H1 (cell line): ENCODE measurements around the gene S100A14. TPM values are rescaled to one million over a fixed set of nuclear protein-coding genes. Genes with fewer than 3 reads are reported as not detected.

Experiments
- CTCF ChIA-PET: fragments of 300-600 bp; sonication (Branson Sonifier 250); formaldehyde crosslinking; loops from one replicate; lab custom pipeline; 2021; ENCODE audit not compliant: partially characterized antibody; lab: Charles Lee
- POLR2A ChIA-PET: fragments of 300-600 bp; sonication (Branson Sonifier 250); formaldehyde crosslinking; loops from one replicate; lab custom pipeline; 2021; ENCODE audit warnings: inconsistent platforms; ENCODE audit not compliant: partially characterized antibody; lab: Charles Lee
- DNase-seq, 2 experiments: peaks; one replicate each; pipeline versions ENCODE4 v3.0.0 to v3.0.0-alpha.2; 2010 to 2022; ENCODE audit warnings: low spot score in 2 of 2, low read depth in 1 of 2, mixed read lengths in 1 of 2
- FAIRE-seq: peaks from 2 replicates; lab custom pipeline; 2011; peaks lifted over from hg19 to GRCh38; lab: Jason Lieb, UNC
- H2AFZ ChIP-seq: 2 replicates; pipeline ENCODE4 v1.8.1; 2012; ENCODE audit warnings: low read length, inconsistent platforms
- H2AK5ac ChIP-seq: 2 replicates; pipeline ENCODE4 v1.6.1; 2013; ENCODE audit warnings: low read depth, low read length
- H2BK120ac ChIP-seq: replicated peaks from 2 replicates; pipeline ENCODE3; 2013; ENCODE audit warnings: low read depth, low read length, inconsistent platforms
- H2BK12ac ChIP-seq: 2 replicates; pipeline ENCODE4 v1.6.1; 2013; ENCODE audit warnings: low read depth, low read length
- H2BK15ac ChIP-seq: 2 replicates; pipeline ENCODE4 v1.6.1; 2013; ENCODE audit warnings: low read length
- H2BK20ac ChIP-seq: 2 replicates; pipeline ENCODE4 v1.6.1; 2013; ENCODE audit warnings: low read length
- H2BK5ac ChIP-seq: 2 replicates; pipeline ENCODE4 v1.6.1; 2013; ENCODE audit warnings: low read depth, low read length
- H3K14ac ChIP-seq: 2 replicates; pipeline ENCODE4 v1.6.1; 2013; ENCODE audit warnings: inconsistent platforms; ENCODE audit not compliant: insufficient read length
- H3K18ac ChIP-seq: 2 replicates; pipeline ENCODE4 v1.6.1; 2013; ENCODE audit warnings: low read length; ENCODE audit errors: extremely low read depth
- H3K23ac ChIP-seq: 2 replicates; pipeline ENCODE4 v1.6.1; 2013; ENCODE audit warnings: inconsistent platforms; ENCODE audit not compliant: insufficient read length
- H3K23me2 ChIP-seq: 2 replicates; pipeline ENCODE4 v1.6.1; 2013; ENCODE audit warnings: low read depth, low read length
- H3K27ac ChIP-seq: 2 replicates; pipeline ENCODE4 v1.6.1; 2011; ENCODE audit warnings: low read depth, low read length, inconsistent platforms
- H3K27me3 ChIP-seq, 4 experiments: replicated peaks in 1 of 4; 1 replicate in 1 of 4; 2 replicates in 3 of 4; pipeline versions ENCODE4 v1.6.1 to v1.8.1; 2011 to 2013; ENCODE audit warnings: low read length in 3 of 4, mild to moderate bottlenecking in 3 of 4, inconsistent platforms in 2 of 4, mixed read lengths in 2 of 4, moderate library complexity in 1 of 4; ENCODE audit not compliant: control insufficient read depth in 3 of 4, insufficient read depth in 3 of 4; ENCODE audit errors: extremely low read depth in 1 of 4
- H3K36me3 ChIP-seq, 4 experiments: 2 replicates each; pipeline versions ENCODE4 v1.6.1 to v1.8.1; 2011 to 2013; ENCODE audit warnings: mild to moderate bottlenecking in 4 of 4, low read length in 3 of 4, moderate library complexity in 2 of 4, control low read depth in 1 of 4, inconsistent platforms in 1 of 4; ENCODE audit not compliant: insufficient read depth in 4 of 4, control insufficient read depth in 2 of 4
- H3K4ac ChIP-seq: replicated peaks from 2 replicates; pipeline ENCODE3; 2013; ENCODE audit warnings: low read length, low read depth, mixed read lengths, inconsistent platforms; ENCODE audit not compliant: insufficient read length
- H3K4me1 ChIP-seq, 4 experiments: replicated peaks in 1 of 4; 1 replicate in 1 of 4; 2 replicates in 3 of 4; pipeline versions ENCODE4 v1.6.1 to v1.8.1; 2011 to 2013; ENCODE audit warnings: low read length in 3 of 4, inconsistent platforms in 2 of 4, mixed read lengths in 1 of 4; ENCODE audit not compliant: insufficient read depth in 4 of 4, control insufficient read depth in 3 of 4
- H3K4me2 ChIP-seq, 2 experiments: 2 replicates each; pipeline versions ENCODE4 v1.6.1 to v1.8.1; 2011 to 2013; ENCODE audit warnings: low read depth in 2 of 2, low read length in 2 of 2, control low read depth in 1 of 2, inconsistent platforms in 1 of 2, mild to moderate bottlenecking in 1 of 2; ENCODE audit not compliant: insufficient read depth in 1 of 2
- H3K4me3 ChIP-seq, 4 experiments: fragments of 200-600, 300-600 bp in 1 of 4; sonication (generic), shearing (Covaris generic), sonication (Bioruptor Twin) in 1 of 4; 2 replicates each; pipeline versions ENCODE4 v1.5.1 to v1.8.1; 2011 to 2016; ENCODE audit warnings: low read length in 4 of 4, low read depth in 3 of 4, control low read depth in 2 of 4, inconsistent platforms in 2 of 4, mild to moderate bottlenecking in 2 of 4, mixed read lengths in 1 of 4, moderate library complexity in 1 of 4; ENCODE audit not compliant: insufficient read depth in 2 of 4; ENCODE audit errors: extremely low read depth in 1 of 4
- H3K56ac ChIP-seq: replicated peaks from 2 replicates; pipeline ENCODE3; 2013; ENCODE audit warnings: low read depth, mild to moderate bottlenecking, mixed read lengths, low read length, inconsistent platforms; ENCODE audit not compliant: insufficient read length
- H3K79me1 ChIP-seq: 2 replicates; pipeline ENCODE4 v1.6.1; 2013; ENCODE audit warnings: low read depth, low read length, control low read depth
- H3K79me2 ChIP-seq, 2 experiments: 2 replicates each; pipeline versions ENCODE4 v1.6.1 to v1.8.1; 2012 to 2013; ENCODE audit warnings: low read length in 2 of 2, mild to moderate bottlenecking in 2 of 2, inconsistent platforms in 1 of 2; ENCODE audit not compliant: insufficient read depth in 2 of 2, control insufficient read depth in 1 of 2
- H3K9ac ChIP-seq, 4 experiments: replicated peaks in 1 of 4; 1 replicate in 1 of 4; 2 replicates in 3 of 4; pipeline versions ENCODE4 v1.6.1 to v1.8.1; 2011 to 2013; ENCODE audit warnings: low read depth in 3 of 4, low read length in 3 of 4, control low read depth in 2 of 4, mild to moderate bottlenecking in 2 of 4, moderate library complexity in 2 of 4, inconsistent platforms in 1 of 4; ENCODE audit errors: extremely low read depth in 1 of 4
- H3K9me3 ChIP-seq, 2 experiments: 2 replicates each; pipeline versions ENCODE4 v1.6.1 to v1.8.1; 2012 to 2013; ENCODE audit warnings: mild to moderate bottlenecking in 2 of 2, moderate library complexity in 2 of 2, control low read depth in 1 of 2, inconsistent platforms in 1 of 2, low read depth in 1 of 2, low read length in 1 of 2, mixed read lengths in 1 of 2; ENCODE audit not compliant: insufficient read depth in 2 of 2
- H4K20me1 ChIP-seq, 2 experiments: replicated peaks in 1 of 2; 2 replicates each; pipeline versions ENCODE3 to v1.8.1; 2011 to 2013; ENCODE audit warnings: inconsistent platforms in 2 of 2, low read length in 2 of 2, mild to moderate bottlenecking in 1 of 2; ENCODE audit not compliant: insufficient read depth in 2 of 2, control insufficient read depth in 1 of 2
- H4K5ac ChIP-seq: 2 replicates; pipeline ENCODE4 v1.6.1; 2013; ENCODE audit warnings: low read length, low read depth, mixed read lengths, inconsistent platforms; ENCODE audit not compliant: insufficient read length
- H4K8ac ChIP-seq: 2 replicates; pipeline ENCODE4 v1.8.0; 2013; ENCODE audit warnings: mild to moderate bottlenecking, moderate library complexity, low read length, inconsistent platforms; ENCODE audit not compliant: insufficient read depth; ENCODE audit errors: extremely low read depth
- H4K91ac ChIP-seq: replicated peaks from 2 replicates; pipeline ENCODE3; 2013; ENCODE audit warnings: low read length, mixed read lengths, inconsistent platforms; ENCODE audit not compliant: insufficient read length
- CHD1 ChIP-seq: IDR thresholded peaks from 2 replicates; pipeline ENCODE4 v1.6.1; 2012; ENCODE audit warnings: low read depth, low read length, improper control_type of control experiment
- EZH2 ChIP-seq: fragments of 200-600 bp; sonication (generic); IDR thresholded peaks from 2 replicates; pipeline ENCODE4 v1.7.1; 2012; ENCODE audit warnings: low read depth, mild to moderate bottlenecking, moderate library complexity, low read length, inconsistent platforms; ENCODE audit not compliant: severe bottlenecking
- KDM1A ChIP-seq: fragments of 200-600, 300-600 bp; sonication (generic); IDR thresholded peaks from 2 replicates; pipeline ENCODE4 v1.7.1; 2016; ENCODE audit warnings: mild to moderate bottlenecking, low read length, borderline replicate concordance
- MAFK ChIP-seq: IDR thresholded peaks from 2 replicates; pipeline ENCODE4 v1.6.1; 2012; ENCODE audit warnings: low read depth, mild to moderate bottlenecking, improper control_type of control experiment, low read length
- POLR2AphosphoS5 ChIP-seq: IDR thresholded peaks from 2 replicates; pipeline ENCODE4 v1.6.1; 2011; ENCODE audit warnings: low read depth, low read length
- SIN3A ChIP-seq, 2 experiments: IDR thresholded peaks in 1 of 2; conservative IDR thresholded peaks in 1 of 2; 2 replicates each; pipeline ENCODE4 v1.6.1; 2011 to 2012; ENCODE audit warnings: low read length in 2 of 2, improper control_type of control experiment in 1 of 2, low read depth in 1 of 2, mild to moderate bottlenecking in 1 of 2
- SUZ12 ChIP-seq: fragments of 200-600 bp; sonication (generic); IDR thresholded peaks from 2 replicates; pipeline ENCODE4 v1.6.1; 2012; ENCODE audit warnings: mild to moderate bottlenecking, inconsistent platforms, low read length, moderate library complexity, mixed read lengths
- WGBS, 2 experiments: shearing (Covaris generic) in 1 of 2; methylation state at CpG; one replicate each; pipeline versions ENCODE4 v1.1.6 to v1.1.7; 2013 to 2015; ENCODE audit warnings: low lambda C conversion rate in 2 of 2, mixed read lengths in 2 of 2, inconsistent platforms in 1 of 2, low coverage in 1 of 2, missing lambda C conversion rate in 1 of 2; ENCODE audit not compliant: insufficient replicate concordance in 2 of 2, insufficient coverage in 1 of 2, insufficient read length in 1 of 2; ENCODE audit errors: extremely low coverage in 1 of 2, missing lambda C conversion rate in 1 of 2; 5-methylcytosine and 5-hydroxymethylcytosine counted together
- polyA plus RNA-seq, 7 experiments: library from polyadenylated mRNA; depleted of rRNA in 3 of 7; stranded (reverse) in 5 of 7; unstranded in 2 of 7; fragments of >200 nt in 5 of 7; fragments of 200-250 nt in 2 of 7; gene quantifications; 1 replicate in 5 of 7; 2 replicates in 1 of 7; 4 replicates in 1 of 7; pipeline versions ENCODE4 v1.2.1 to v1.2.3, GENCODE V29; 2011 to 2013; ENCODE audit warnings: missing spikeins in 2 of 7, mixed read lengths in 2 of 7
- total RNA-seq: library from RNA; stranded (reverse); fragmentation: NEBNext Ultra II Directional; extraction: Animal tissue kit (Norgen Biotek cat#: 25700); gene quantifications from 2 replicates; pipeline ENCODE4 v1.2.1, GENCODE V29; 2021

The S100A14 gene
- total and polyA plus RNA-seq, 2 of the 8 experiments (the other 6 are each of a cell fraction or from before 2014, with no cell fraction given): 1.4 to 5.3 TPM

DNA sequence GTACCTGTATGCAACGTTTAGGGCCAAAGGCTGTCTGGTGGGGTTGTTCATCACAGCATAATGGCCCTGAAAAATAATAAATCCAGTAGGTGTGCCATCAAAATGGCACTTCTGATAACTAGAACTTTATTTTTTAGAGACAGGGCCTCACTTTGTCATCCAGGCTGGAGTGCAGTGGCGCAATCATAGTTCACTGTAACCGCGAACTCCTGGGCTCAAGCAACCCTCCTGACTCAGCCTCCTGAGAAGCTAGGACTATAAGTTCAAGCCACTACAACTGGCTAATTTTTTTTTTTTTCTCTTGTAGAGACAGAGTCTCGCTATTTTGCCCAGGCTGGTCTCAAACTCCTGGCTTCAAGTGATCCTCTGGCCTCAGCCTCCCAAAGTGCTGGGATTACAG is 47.1 kb upstream of the S100A14 start:
- no peak overlapping the region for H2BK12ac ChIP-seq
- H3K9me3 ChIP-seq: no peaks in the 10 kb centered on the region
- H2BK15ac ChIP-seq: no peak overlapping the region
- H3K79me2 ChIP-seq: peaks cover 0 to 17% of the 10 kb centered on the region in 2 experiments; a peak in 2 of 4 replicates
- H4K8ac ChIP-seq: no peak overlapping the region
- WGBS, 2 experiments: 95% methylated on average over 5 of the region's 5 CpGs; no CpG with 5 or more reads in 1 of the 2 experiments
- H3K27me3 ChIP-seq: no peaks in the 10 kb centered on the region
- no peak overlapping the region for H3K23ac ChIP-seq
- ChIA-PET CTCF (interaction anchor here (1.0 kb wide), 1 partner anchor 109 kb away, joined by 3 read pairs; no protein-coding TSS in a partner anchor), POLR2A (interaction anchor here (0.6 to 19.8 kb wide), 6 partner anchors 7 to 203 kb away, joined by 3 to 343 read pairs (median 24); partner anchors contain the start of genes CHTOP, ILF2 and NPR1)
- H3K9ac ChIP-seq: no peak overlapping the region
- H3K4me1 ChIP-seq: peaks cover 0 to 4% (median 2%) of the 10 kb centered on the region in 4 experiments; a peak in 2 of 7 replicates
- DNase-seq (no peak), FAIRE-seq (no peak)
- H2BK20ac ChIP-seq: no peak overlapping the region
- peaks cover 62 to 78% (median 73%) of the 10 kb centered on the region in 4 experiments for H3K36me3 ChIP-seq
- no peak overlapping the region for H2BK5ac ChIP-seq
- H2AFZ ChIP-seq: no peak overlapping the region
- H4K20me1 ChIP-seq: peaks cover 0 to 10% of the 10 kb centered on the region in 2 experiments
- H3K18ac ChIP-seq: no peak overlapping the region
- H3K23me2 ChIP-seq: no peaks in the 10 kb centered on the region
- no peak overlapping the region for H4K5ac ChIP-seq
- no peak overlapping the region for H3K4me2 ChIP-seq
- H2AK5ac ChIP-seq: no peak overlapping the region
- no peak overlapping the region for H3K27ac ChIP-seq
- H3K4me3 ChIP-seq: no peak overlapping the region
- no peak overlapping the region for H2BK120ac ChIP-seq
- no peak overlapping the region for H3K14ac ChIP-seq
- no peak overlapping the region for H3K56ac ChIP-seq
- TF ChIP-seq EZH2 (no peak), POLR2AphosphoS5 (no peak), MAFK (no peak), SIN3A (conservative IDR thresholded peaks at IDR 0.05 in 1 of 2, IDR thresholded peaks at IDR 0.05 in 1 of 2; ENCODE audit: low read depth in 1 of 2, low read length in 2 of 2) (no peak), CHD1 (no peak), KDM1A (no peak), SUZ12 (no peak)
- no peak overlapping the region for H4K91ac ChIP-seq
- peaks cover 5% of the 10 kb centered on the region; the same call in 1 of the 2 replicates for H3K79me1 ChIP-seq
- no peak overlapping the region for H3K4ac ChIP-seq
